Activated T-helper 9 cell treated with anti-CD3 and anti-CD28 coated beads, Interleukin-2, amount 50 U/mL, for 16 hours (primary cell): ENCODE data around the gene METTL8.

Experiments used
- DNase-seq: peaks from one replicate; pipeline ENCODE4 v3.0.0-alpha.2; 2020; ENCODE audit warnings: low read depth

Gene METTL8

GRCh38 chr2:171433763-171434012 lies at the start of gene METTL8:
TSS of gene METTL8 (minus strand) at chr2:171433990. CDS start at chr2:171392185, 41,805 bp downstream.
- DNase-seq = no peak

DNA sequence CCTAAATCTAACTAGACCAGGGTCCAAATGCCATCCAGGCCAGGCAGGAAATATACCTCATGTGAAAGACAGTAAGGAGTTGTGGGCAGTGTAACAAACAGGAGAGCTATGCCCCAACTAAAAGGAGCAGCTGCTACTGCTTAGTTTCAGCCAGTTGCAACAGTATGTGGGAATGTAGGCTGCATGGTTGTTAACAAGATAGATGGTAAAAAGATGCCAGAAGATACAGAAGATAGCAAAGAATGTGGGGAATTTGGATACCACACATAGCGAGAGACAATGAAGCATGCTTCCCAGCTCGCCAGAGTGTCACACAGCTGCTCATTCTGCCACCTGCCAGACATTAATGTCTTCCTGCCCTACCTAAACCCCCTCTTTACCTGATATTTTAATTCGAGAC lies 49.1 kb upstream of the METTL8 start:
- DNase-seq = no peak

DNA sequence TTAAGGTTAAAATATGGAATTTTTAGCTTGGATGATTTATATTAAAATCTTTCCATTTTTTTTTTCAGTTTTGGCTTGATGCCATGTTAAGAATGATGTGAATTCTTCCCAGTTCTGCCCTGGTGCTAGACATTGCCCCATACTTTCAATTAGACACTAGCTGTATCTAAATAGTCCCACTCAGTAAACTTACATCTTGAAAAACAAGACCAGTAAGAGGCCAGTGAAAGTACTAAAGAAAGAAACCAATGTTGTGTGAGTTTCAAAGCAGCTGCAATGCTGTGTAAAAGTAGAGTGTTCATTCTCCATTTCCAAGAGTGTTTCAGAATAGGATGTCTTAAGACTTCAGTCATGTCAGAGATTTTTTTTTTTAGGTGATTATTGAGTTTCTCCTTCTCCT lies 48.5 kb upstream of the METTL8 start:
- no peak for DNase-seq

DNA sequence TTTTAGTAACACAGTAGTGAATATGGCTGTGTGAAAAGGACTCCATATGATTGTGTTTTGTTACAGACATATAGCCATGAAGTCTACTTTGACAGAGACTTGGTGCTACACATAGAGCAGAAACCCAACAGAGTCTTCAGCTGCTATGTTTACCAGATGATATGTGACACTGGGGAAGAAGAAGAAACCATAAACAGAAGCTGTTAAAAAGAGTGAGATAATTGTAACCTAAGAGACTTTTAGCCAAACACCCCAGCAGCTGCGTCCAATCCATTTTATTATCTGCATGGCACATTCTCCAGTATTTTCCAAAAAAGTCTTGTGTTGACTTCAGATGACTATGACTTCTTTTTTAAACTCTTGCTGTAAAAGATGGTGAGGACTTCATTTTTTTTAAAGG lies 47.1 kb upstream of the METTL8 start:
- DNase-seq = no peak

GRCh38 chr2:171479154-171479814 lies 45.5 kb upstream of the METTL8 start:
- no peak for DNase-seq

GRCh38 chr2:171478345-171478744 lies 44.6 kb upstream of the METTL8 start:
- no peak for DNase-seq

GRCh38 chr2:171475979-171476378 lies 42.2 kb upstream of the METTL8 start:
- DNase-seq = no peak

GRCh38 chr2:171470129-171470528 lies 36.3 kb upstream of the METTL8 start:
- DNase-seq = no peak

GRCh38 chr2:171469176-171469575 lies 35.4 kb upstream of the METTL8 start:
- no peak for DNase-seq

DNA sequence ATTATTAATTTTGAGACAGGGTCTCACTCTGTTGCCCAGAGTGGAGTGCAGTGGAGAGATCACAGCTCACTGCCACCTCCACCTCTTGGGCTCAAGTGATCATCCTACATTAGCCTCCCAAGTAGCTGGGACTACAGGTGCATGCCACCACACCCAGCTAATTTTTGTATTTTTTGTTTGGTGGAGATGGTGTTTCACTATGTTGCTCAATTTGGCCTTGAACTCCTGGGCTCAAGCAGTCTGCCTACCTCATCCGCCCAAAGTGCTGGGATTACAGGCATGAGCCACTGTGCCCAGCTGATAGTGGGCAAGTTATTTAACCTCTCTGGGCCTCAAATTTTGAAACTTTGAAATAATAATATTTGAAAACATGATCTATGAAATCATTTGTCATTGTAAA lies 26.7 kb upstream of the METTL8 start:
- DNase-seq = no peak

GRCh38 chr2:171459498-171459897 lies 25.7 kb upstream of the METTL8 start:
- no peak for DNase-seq

DNA sequence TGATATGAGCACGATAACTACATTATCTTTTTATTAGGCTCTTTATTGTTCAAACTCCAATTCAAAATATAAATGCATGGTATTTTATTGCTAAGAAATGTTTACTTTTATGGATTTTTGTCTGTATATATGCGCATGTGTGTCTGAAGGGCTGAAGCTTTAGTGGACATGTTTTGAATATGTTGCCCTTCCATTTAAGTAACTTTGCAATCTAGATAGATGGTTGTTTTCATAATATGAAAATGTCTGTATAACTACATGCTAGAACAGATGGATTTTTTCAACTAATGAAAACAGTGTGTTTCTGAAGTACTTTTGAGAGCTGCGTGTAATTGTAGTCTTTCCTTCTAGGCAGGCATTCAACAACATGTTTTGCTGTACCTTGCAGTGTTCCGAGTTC lies 19.0 kb upstream of the METTL8 start:
- no peak for DNase-seq

DNA sequence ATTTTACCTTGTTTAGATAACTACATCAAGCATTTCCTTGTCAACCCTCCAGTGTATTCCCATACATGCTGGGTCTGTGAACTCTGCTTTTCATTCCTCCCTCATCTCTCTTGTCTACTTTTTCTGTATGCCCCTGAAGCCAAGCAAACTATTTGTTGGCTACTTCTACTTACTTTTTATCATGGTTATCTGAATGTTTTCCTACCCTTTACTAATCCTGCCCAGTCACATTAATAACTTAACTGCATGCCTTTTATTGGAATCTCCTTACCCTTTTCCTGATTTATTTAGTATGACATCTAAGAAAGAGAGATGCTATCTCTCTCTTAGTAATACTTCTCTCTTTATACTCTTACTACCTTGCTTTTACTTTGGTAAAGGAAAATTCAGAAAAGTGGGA lies 17.3 kb upstream of the METTL8 start:
- DNase-seq = no peak

DNA sequence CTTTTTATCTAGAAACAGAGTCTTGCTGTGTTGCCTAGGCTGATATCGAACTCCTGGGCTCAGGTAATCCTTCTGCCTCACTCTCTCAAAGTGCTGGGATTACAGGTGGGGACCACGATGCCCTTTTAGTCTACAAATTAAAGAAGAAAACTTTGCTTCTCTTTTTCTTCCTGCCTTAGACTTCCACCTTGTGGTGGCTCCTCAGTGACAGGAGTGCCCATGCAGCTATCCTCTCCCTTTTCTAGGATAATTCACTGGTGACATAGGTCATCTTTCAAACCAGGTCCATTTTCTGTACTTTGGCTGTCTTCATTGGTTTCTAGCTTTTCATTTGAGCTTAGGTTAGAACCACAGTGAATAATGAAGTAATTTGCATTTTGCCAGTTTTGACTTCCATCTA lies 13.9 kb upstream of the METTL8 start:
- DNase-seq = no peak

DNA sequence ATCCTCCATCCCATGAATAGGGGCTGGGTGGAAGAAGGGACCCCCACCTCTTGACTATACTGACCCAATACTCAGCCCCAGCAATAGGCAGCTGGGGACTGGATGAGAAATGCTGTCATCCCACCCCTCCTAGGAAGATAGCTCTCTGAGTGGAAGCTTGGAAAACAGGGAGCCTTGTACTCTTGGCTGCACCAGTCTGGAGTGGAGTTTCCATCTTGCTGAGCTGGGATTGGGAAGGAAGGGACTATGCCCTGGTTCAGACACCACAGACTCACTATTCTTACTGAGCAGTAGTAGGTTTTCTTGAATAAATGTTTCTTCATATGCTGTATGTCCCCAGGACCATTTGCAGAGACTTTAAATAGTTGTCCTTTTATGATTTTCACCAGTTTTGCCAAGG lies 7.7 kb upstream of the METTL8 start:
- DNase-seq = no peak

- no peak for DNase-seq
These were observed 2.5 kb upstream of the METTL8 start for GRCh38 chr2:171436307-171436706.

DNA sequence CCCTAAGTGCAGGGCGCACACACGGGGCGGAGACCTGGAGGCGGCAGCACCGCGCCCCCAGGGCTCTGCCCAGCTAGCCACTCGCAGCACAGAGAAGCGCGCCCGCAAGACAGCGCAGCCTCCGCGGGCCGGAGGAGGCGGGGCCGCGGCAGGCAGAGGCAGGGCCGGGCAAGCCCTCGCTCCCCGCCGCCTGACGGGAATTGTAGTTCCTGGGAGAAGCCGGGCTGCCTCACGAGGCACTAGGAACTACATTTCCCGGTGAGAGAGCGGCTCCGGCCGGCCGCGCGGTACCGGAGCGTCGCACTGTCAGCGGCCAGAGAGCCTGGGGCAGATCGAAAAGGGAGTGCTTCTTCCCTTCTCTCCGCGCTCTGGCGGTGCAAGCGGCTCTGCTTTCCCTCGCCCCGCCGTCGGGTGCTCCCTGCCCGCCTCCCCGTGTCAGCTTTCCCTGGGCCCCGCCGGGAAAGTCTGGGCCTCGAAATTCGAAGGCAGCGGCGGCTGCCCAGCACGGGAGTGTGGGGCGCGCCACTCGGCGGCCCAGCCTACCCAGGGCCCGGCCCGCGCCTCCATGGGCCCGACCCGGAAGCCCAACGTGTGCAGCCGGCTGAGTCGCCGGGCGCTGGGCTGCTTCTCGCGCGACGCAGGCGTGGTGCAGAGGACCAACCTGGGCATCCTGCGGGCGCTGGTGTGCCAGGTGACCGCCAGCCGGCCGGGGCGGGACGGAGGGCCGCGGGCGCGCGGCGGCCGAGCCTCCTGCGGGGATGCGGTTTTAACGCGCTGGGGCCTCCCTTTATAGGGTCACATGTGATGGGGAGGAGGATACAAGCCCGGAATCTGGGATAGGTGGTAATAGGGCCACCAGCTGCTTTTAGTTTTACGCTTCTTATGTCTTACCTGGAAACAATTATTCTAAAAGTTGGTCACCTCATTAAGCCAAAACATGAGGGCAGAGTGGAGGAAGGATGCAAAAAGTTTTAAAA lies 511 bp upstream of the METTL8 start, which contains the start of gene DCAF17:
DCAF17 (plus strand) TSS at position 214 of the 977 bp plus-strand sequence; CDS start at position 566, 352 bp downstream.
- DNase-seq = peak; percentile 93

GRCh38 chr2:171432969-171433762 lies 624 bp downstream of the METTL8 start:
- peak; percentile 34 for DNase-seq

DNA sequence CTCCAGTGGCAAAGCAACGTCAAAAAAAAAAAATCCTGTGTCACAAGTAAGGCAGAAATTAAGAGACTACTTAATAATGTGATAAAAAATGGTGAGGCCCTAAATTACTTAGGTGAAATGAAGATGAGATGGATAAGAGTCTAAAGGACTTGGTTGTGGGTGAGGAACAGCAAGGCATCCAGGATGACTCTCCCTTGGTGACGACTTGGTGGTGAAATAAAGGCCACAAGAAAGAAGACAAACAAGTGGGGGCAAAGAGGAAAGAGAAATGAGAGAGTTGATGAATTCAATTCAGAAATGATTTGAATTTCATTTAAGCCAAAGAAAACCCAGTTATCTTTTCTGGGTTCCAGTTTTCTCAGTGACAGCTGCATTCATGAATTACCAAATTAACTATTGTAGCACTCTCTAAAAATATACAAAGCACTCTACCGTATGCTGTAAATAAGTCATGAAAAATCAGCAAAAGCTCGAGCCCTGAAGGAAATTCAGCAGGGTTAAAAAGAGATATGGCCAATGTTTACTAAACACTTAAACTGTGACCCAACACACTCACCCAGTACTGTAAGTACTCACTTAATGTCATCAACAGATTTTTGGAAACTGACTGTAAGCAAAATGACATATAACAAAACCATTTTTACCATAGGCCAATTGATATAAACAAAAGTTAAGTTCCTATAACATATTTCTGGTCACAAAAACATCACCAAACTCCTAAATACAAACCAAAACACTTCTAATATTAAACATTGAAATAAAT lies 1.4 kb downstream of the METTL8 start:
- DNase-seq = no peak

- DNase-seq = no peak
These were observed 2.1 kb downstream of the METTL8 start for GRCh38 chr2:171431677-171432167.

DNA sequence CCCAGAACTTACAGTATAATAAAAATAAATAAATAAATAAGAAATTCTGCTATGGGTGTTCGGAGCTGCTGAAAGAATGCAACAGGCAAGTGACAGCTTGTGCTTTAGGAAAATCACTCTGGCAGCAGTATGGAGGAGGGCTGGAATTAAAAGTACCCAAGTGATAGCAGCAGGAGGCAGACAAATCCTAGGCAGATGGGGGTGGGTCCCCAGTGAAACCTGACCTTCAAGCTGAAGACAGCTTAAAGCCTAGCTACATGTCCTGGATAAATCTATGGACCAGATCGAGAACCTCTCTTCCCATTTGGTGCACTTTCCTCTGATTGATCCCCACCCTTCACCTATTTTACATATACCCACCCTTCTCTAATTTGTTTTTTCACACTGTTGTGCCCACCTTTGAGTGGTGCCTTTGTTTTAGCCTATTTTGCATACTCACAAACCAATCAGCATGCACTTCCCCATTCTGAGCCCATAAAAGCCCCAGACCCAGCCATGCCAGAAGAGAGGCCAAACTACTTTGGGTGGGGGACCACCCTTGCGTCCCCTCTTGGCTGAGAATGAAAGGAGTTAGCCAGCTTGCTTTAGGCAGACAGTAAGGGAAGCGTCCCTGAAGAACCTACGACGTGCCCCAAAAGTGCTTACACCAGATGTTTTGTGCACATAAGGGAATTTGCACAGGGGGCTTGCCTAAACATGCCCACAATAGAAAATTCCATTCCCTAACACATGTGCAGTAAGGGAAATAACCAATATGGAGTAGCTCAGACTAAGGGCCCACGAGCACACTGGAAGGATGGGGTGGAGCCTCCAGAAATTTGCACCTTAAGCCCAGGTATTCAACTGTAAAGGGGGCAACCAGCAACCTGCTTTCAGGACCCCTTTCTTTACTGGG lies 3.0 kb downstream of the METTL8 start:
- DNase-seq = no peak
